ENCODE data around the gene MAP3K8.

MAP3K8 gene

DNA sequence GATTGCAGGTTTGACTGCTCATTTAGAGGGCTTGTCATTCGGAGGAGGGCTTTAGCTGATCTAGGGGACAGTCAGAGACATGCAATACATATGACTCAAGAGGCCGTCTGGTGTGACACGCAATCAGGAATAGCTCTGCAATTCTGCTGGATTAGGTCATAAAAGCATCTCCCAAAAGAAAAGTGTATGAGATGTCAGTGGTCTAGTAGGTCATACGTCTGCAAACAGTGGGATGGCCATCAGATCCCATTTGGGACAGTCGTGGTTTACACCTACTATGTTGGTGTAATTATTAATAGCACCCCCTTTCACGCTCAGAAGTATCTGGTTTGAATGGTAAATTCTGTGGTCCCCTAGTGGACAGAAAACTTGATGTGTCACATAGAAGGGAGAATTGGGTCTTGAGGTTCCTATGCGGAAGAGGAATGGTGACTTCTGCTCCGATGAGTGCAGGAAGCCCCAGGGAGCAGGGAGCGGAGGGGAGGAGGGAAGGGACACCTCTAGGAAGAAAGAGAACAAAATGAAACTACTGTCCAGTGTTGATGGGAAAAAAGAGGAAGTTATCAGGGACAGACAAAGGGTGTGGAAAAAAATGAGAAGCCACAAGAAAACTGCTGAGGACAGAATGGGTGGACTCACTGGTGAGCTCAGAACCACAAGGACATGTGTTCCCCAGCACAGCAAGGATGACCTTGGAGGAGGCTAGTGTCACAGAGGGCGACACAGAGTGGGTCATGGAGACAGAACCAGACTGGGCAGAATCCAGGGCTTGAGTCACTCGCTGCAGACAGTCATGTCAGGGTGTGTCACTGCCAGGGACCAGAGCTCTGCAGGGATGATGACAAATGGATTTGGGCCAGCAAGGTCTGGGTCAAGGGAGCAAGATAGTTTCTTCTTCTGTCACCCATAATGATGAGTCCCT, 59.9 kb downstream of the MAP3K8 start:
- DNase-seq, result no peak

DNA sequence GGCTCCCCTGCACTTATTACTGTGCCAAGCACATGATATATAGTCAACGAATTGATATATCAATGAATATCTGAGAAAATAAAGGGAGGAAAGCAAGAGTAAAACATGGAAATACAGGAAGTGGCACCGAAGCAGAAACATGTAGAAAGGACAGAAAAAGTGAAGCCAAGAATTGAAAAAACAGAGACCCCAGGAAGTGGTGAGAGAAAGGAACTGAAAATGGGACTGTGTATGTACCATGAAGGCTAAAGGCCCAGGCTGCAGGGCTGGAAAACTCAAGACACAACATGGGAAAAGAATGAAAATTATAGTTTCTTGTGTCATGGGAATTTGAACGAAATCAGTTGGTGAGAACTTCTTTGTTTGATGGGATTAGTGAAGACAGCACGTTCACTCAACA, 60.6 kb downstream of the MAP3K8 start:
- DNase-seq, result no peak

DNA sequence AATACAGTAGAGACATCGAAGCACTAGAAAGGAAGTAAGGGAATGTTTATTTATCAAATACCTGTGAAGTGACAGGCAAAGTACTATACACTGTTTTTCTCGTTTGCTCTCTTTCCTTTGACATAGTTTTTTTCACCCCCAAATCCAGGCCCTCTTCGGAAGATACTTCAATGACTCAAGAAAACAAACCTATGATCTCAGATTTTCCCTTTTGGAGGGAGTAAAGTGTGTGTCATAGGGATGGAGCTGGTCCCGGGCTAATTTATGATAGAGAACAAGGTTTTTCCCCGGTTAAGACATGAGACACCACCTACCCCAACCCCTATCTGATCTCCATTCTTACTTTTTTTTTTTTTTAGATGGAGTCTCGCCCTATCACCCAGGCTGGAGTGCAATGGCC, 61.7 kb downstream of the MAP3K8 start:
- no peak for DNase-seq

DNA sequence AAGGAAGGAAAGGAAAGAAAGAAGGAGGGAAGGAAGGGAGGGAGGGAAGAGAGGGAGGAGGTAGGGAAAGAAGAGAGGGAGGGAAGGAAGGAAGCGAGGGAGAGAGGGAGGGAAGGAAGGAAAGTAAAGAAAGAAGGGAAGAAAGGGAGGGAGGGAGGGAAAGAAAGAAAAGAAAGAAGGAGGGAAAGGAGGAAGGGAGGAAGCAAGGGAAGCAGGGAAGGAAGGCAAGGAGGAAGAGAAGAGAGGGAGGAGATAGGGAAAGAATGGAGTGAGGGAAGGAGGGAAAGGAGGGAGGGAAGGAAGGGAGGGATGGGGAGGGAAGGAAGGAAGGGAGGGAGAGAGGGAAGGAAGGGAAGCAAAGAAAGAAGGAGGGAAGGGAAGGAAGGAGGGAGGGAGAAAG, 65.8 kb downstream of the MAP3K8 start:
- DNase-seq, result no peak

DNA sequence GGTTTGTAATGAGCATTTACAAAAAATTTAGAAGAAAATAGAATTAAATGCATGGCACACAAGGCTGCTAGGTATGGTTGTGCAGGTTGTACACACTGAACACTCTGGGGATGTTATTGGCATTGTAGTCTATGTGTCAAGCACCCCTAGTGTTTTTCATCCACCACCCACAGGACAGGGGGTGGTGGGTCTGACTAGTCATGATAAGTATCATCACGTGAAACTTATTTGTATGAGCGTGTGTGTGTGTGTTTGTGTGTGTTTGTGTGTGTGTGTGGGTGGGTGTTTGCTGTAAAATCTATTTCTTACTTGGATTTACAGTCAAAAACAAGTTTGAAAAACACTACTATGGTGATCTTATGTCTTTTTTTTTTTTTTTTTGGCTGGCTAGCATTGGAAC, 66.5 kb downstream of the MAP3K8 start:
- DNase-seq, result no peak

DNA sequence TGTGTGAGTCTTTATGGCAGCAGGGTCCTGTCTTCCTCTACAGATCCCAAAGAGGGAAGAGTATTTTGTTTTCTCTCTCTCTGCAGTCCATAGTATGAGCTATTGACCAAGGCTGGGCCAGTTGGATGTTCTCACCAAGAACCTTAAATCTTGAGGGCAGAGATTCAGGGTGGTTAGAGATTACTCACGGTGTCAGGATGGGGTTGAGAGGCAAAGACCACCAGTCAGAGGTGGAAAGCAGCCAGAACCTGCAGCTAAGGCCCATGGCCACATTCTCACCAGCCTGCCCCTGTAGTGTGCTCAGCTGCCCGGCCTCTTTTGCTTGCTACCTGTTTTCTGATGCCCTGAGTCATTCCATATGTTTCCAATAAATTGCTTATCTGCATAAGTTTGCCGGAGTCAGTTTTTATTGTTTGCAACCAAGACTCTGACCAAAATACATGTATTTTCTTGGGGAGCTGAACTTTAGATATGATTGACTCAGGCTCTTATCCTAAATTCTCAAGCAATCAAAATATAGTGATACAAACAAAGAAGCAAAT, 67.0 kb downstream of the MAP3K8 start:
- no peak for DNase-seq

DNA sequence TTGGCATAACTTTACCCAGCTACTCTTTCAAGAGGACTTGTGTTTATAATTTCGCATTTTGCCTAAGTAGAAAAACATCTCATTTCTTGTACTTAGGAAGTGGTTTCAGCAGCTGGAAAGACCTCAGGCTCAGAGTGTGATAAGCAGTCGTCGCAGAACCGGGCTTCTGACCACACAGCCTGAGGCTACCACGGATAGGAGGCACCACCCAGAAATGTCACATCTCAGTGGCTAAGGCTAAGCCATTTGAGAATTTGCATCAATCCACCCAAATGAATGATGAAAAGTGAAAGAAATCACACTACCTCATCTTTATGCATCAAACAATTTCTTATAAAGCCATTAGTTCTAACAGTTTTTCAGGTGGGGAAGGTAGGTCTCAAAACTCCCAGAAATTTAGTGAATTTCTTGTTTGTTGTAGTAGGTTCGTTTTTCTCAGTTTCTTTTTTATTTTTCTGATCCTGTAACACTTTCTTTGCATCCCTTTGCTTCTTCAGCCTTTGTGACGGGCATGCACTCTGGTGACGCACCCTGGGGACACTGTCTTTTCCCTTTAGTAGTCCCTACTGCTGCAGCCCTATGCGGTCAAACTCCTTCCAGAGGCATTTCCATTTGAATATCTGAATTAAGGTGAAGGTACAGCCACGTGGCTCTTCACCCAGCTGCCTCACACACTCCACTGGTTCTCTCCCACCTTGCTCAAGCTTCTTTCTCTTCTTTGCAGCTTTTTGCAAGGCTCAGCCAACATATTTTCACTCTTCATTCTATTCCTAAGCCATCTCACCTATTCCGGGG, 68.5 kb downstream of the MAP3K8 start:
- no peak for DNase-seq

DNA sequence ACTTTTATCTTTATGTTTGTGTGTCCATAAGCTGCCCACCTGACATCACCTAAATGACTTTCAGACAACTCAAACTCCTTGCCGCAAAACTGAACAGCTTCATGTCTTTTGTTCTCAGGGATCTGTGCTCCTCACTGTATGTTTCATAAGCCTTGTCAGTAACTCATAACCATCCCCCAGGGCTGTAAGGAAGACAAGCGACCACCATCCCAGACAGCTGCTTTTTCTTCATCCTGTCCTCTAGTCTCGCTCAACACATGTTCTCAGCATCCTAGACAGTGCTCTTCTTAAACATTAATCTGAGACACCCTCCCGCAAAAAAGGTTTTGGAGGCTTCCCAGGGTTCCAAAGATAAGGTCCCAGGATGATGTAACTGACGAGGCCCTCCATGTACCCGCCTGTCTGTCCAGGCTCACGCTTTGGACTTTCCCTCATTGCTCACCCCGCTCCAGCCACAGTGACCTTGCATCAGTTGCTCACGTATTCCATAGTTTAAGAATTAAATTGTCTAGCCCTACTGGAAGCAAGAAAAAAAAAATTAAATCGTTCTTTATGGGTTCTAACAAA, 69.8 kb downstream of the MAP3K8 start:
- no peak for DNase-seq

DNA sequence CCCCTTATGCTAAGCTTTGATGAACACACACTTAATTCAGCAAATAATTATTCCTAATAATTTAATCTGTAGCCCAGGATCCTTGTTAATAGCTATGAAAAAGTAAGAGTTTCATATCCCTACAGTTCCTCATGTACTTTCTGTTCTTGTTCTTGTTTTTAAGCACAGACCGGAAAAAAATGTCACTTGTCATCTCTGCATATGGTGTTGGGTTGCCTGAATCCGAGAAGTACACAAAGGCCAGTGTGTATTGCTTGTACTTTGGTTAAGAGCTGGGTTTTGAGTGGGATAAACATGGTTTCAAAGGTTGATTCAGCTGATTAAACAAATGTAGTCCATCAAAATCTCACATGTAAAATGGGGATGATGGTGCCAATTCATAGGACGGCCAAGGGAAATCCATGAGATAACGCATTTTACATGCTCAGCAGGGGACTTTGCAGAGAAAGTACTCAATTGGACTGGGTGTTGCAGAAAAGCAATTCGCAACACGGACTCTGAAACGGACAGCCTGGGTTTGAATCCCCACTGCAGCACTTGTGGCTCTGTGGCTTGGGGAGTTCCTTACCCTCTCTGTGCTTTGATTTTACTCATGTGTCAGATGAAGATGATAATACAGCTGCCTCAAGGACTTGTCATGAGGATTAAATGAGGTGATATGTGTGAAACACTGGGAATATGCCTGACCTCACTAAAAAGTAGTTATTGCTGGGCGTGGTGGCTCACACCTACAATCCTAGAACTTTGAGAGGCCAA, 71.7 kb downstream of the MAP3K8 start:
- no peak for DNase-seq

DNA sequence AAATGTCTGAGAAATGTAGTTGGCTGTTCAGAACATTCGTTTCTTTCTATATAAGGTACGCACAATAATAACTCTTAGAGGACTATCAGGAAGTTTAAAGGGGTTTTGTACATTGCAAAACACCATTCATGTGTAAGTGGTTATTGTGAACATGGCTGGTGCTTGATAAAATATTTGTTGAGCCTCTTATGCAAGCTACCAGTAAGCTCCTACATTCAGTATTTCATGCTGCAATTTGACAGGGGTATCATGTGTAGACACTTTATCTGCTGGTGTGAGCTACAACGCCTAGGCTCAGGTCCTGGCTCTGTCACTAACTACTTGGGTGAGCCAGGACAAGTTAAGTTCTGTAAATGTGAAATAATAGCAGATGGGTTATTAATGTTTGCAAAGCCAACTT, 75.5 kb downstream of the MAP3K8 start:
- DNase-seq, result no peak

DNA sequence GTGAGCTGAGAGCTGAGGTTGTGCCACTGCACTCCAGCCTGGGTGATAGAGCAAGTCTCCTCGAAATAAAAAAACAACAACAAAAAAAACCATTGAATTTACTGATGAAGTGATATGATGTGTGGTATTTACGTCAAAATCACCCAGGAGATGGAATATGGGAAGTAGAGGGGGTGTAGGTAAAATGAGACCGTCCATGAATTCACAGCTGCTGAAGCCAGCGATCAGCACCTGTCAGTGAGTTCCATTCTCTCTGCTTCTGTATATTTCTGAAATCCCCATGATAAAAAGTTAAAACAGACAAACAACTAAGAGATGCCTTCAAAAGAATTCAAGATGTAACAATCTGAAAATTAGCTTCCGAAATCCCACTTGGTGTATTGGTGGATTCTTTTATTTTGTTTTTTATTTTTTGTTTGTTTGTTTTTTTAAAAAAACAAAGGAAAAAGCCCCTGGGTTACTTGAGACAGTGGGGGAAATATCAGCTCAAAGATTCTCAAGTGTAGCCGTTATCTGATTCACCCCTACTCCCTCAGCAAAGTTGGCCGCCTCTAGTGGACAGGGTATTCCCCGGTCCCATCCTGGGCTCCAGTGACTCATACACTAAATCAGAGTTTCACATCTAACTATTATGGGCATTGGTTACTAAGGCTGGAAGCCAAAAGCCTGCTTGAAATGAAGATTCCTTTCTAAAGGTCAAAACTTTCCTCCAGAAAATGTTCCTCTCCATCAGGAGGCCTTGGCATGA, 76.4 kb downstream of the MAP3K8 start:
- DNase-seq, result no peak

DNA sequence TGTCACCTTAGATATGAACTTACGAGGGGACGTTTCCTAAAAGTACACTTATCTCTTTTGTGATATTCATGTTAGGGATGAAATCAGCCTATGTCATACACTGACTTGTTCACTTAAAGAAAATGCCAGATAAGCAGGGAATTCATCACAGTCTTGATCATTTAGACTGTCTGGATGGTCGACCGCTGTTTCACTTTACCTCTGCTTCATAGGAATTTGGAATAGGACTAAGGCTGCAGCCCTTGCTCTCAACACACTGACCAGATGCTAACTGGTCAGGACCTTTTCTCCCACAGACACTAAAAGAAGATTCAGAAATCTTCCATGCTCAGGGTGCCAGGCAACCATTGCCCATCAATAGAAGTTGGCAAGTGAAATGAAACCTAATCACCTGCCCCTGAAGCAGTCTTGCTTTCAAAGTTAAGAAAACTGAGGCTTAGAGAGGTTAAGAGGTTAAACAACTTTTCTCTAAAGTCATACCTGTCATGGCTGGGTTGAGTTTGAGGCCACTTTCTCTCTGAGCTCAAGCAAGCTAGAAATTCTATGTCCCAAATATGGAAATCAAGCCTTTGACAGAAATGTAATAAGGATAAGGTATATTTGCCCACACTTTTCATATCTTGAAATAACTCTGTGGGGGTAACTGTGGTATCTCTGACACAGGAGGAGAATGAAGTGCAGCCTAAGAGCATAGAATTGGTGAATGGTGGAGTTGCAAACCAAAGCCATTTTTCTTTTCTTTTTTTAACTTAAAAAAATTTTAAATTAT, 77.1 kb downstream of the MAP3K8 start:
- no peak for DNase-seq

Measured in NCI-H2081 (cell line).